Osteocyte (in vitro differentiated cells): ENCODE data around the gene ACY1. TPM values are rescaled to one million over a fixed set of nuclear protein-coding genes. Genes with fewer than 3 reads are reported as not detected.

Source experiments
- DNase-seq: peaks from one replicate; pipeline ENCODE4 v3.0.0; 2021; ENCODE audit warnings: mixed read lengths; ENCODE audit not compliant: unreplicated experiment; ENCODE audit errors: extremely low spot score
- H3K27ac Mint-ChIP-seq: one replicate; pipeline ENCODE4 v1.8.0; 2021; ENCODE audit warnings: mild to moderate bottlenecking, mixed read lengths; ENCODE audit not compliant: unreplicated experiment
- H3K27me3 Mint-ChIP-seq: one replicate; pipeline ENCODE4 v1.8.0; 2021; ENCODE audit warnings: mixed read lengths; ENCODE audit not compliant: unreplicated experiment
- H3K36me3 Mint-ChIP-seq: one replicate; pipeline ENCODE4 v1.8.0; 2021; ENCODE audit warnings: mixed read lengths; ENCODE audit not compliant: unreplicated experiment
- H3K4me1 Mint-ChIP-seq: one replicate; pipeline ENCODE4 v1.8.0; 2021; ENCODE audit warnings: mixed read lengths; ENCODE audit not compliant: unreplicated experiment
- H3K4me3 Mint-ChIP-seq: one replicate; pipeline ENCODE4 v1.8.0; 2021; ENCODE audit warnings: mild to moderate bottlenecking, moderate library complexity, mixed read lengths; ENCODE audit not compliant: unreplicated experiment
- H3K9me3 Mint-ChIP-seq: one replicate; pipeline ENCODE4 v1.8.0; 2021; ENCODE audit warnings: mixed read lengths; ENCODE audit not compliant: unreplicated experiment
- total RNA-seq: library from RNA; stranded (reverse); gene quantifications from 2 replicates; pipeline ENCODE4 v1.2.1, GENCODE V29; 2021
- TF ChIP-seq, protein P1 (sequence below): fragments of 200-600 bp; sonication (generic); IDR thresholded peaks from 2 replicates; pipeline ENCODE4 v1.5.0; 2021; ENCODE audit warnings: antibody characterized with exemption, mild to moderate bottlenecking, moderate library complexity

The ACY1 gene
- total RNA-seq, 1 donor from 2014 or later = 40.1 TPM

GRCh38 chr3:51957520-51958205 is 25.7 kb upstream of the ACY1 start:
- no peak overlapping the region for H3K27ac Mint-ChIP-seq
- H3K27me3 Mint-ChIP-seq = peaks cover 5% of the 10 kb centered on the region
- TF ChIP-seq, protein P1, sequence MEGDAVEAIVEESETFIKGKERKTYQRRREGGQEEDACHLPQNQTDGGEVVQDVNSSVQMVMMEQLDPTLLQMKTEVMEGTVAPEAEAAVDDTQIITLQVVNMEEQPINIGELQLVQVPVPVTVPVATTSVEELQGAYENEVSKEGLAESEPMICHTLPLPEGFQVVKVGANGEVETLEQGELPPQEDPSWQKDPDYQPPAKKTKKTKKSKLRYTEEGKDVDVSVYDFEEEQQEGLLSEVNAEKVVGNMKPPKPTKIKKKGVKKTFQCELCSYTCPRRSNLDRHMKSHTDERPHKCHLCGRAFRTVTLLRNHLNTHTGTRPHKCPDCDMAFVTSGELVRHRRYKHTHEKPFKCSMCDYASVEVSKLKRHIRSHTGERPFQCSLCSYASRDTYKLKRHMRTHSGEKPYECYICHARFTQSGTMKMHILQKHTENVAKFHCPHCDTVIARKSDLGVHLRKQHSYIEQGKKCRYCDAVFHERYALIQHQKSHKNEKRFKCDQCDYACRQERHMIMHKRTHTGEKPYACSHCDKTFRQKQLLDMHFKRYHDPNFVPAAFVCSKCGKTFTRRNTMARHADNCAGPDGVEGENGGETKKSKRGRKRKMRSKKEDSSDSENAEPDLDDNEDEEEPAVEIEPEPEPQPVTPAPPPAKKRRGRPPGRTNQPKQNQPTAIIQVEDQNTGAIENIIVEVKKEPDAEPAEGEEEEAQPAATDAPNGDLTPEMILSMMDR = no peak
- H3K4me3 Mint-ChIP-seq = no peak overlapping the region
- no peak for DNase-seq
- H3K9me3 Mint-ChIP-seq = no peaks in the 10 kb centered on the region
- no peaks in the 10 kb centered on the region for H3K4me1 Mint-ChIP-seq
- peaks cover 3% of the 10 kb centered on the region for H3K36me3 Mint-ChIP-seq

DNA sequence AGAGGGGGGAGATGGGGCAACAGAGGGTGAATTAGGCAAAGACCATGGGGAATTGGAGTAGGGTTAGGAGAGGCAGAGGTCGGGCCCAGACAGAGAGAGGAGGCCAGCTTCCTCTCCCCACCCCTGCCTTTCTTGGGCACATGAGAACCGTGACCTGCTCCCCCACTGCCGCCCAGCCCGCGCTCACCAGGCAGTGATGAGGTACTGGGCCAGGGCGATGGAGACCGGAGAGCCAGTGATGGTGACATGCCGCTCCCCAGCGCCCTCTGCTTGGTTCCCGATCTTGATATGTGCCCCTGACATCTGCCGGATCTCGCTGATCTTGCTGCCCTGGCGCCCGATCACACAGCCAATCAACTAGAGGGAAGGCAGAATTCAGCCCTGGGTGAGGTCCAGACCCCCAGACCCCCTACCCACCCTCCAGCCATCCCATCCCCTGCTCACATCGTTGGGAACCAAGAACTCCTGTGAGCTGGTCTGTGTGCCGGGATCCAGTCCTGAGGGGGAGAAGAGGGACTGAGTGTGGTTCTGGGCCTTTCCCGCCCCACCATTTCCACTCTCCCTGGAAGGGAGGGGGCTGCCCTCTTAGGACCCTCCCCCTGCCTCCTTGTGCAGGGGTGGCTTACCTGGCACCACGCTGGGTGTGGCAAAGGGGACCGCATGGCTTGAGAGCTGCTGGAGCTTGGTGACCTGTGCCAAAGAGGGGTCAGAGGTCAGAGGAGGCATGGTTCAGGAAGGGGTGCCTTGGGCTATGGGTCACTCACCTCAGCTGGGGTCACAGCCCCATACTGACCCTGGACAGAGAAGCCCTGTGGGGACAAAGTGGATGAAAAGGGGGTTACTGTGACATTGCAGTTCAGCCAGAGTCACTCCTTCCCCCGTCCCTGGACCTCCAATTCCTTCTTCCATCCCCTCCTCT is 24.5 kb upstream of the ACY1 start:
- H3K36me3 Mint-ChIP-seq = peaks cover 3% of the 10 kb centered on the region
- TF ChIP-seq, protein P1 = no peak
- no peaks in the 10 kb centered on the region for H3K9me3 Mint-ChIP-seq
- H3K27ac Mint-ChIP-seq = no peak overlapping the region
- no peaks in the 10 kb centered on the region for H3K4me1 Mint-ChIP-seq
- peaks cover 3% of the 10 kb centered on the region for H3K27me3 Mint-ChIP-seq
- no peak overlapping the region for H3K4me3 Mint-ChIP-seq
- no peak for DNase-seq

GRCh38 chr3:51959651-51960050 is 23.7 kb upstream of the ACY1 start:
- Mint-ChIP-seq H3K9me3 (no peaks in the 10 kb centered on the region), H3K4me3 (no peak overlapping the region), H3K36me3 (peaks cover 3% of the 10 kb centered on the region), H3K27me3 (no peaks in the 10 kb centered on the region), H3K27ac (no peak overlapping the region), H3K4me1 (no peaks in the 10 kb centered on the region)
- TF ChIP-seq, protein P1 = no peak
- DNase-seq = no peak

DNA sequence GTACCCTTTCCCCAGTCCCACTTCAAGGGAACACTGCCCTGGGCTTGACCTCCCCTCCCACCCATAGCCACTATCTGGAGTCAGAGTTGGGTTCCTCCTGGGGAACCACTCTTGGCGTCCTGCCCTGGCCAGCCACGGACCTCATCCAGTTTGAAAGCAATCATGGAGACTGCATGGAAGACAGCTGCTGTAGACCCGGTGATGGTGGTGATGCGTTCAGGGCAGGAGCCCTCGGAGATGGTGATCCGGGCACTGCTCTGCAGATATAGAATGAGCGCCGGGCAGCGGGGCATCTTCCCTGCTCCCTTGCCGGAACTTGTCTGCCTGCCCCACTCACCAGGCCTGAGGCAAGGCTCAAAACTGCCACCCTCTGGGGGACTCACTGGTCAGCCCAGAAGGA is 22.9 kb upstream of the ACY1 start:
- H3K36me3 Mint-ChIP-seq = peaks cover 3% of the 10 kb centered on the region
- no peak overlapping the region for H3K27ac Mint-ChIP-seq
- no peaks in the 10 kb centered on the region for H3K27me3 Mint-ChIP-seq
- DNase-seq = no peak
- H3K4me3 Mint-ChIP-seq = no peak overlapping the region
- no peaks in the 10 kb centered on the region for H3K9me3 Mint-ChIP-seq
- TF ChIP-seq, protein P1 = no peak
- peaks cover 7% of the 10 kb centered on the region for H3K4me1 Mint-ChIP-seq

- Mint-ChIP-seq H3K27ac (no peak overlapping the region), H3K4me3 (no peak overlapping the region), H3K36me3 (peaks cover 3% of the 10 kb centered on the region), H3K27me3 (no peaks in the 10 kb centered on the region), H3K9me3 (no peaks in the 10 kb centered on the region), H3K4me1 (peaks cover 13% of the 10 kb centered on the region)
- no peak for DNase-seq
- TF ChIP-seq, protein P1 = no peak
Measured at GRCh38 chr3:51961011-51961410, 22.3 kb upstream of the ACY1 start.
